LoVo (cell line): ENCODE results near the gene ARHGAP22.

ENCODE experiments used
- DNase-seq: peaks from one replicate; pipeline ENCODE4 v3.0.0-alpha.2; 2016; ENCODE audit warnings: low spot score

The ARHGAP22 gene

DNA sequence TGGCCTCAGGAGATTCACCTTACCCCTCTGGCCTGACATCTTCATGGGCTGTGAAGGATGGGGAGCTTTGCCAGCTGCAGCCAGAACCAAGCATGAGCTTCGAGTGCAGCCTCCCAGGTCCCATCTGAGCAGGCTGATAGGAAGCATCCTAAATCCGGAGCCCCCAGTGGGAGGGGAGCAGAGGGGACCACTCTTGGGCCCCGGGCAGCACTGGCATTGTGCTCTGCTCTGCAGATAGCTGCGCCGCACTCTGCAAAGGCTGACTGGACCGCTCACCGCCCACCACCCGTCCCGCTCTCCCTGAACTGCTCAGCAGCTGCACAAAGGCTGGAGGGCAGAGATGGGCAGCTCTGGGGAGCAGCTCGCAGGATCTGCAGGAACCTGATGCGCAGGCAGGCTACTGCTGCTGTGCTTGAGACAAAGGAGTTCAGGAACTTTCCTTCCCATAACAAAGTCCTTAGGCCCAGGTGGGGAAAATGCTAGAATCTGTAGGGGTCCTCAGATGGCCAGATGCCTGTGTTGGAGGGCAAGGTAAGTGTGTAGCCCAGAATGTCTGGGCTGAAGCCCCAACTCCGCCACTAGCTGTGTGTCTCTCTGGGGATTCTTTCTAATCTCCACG lies 51.8 kb downstream of the ARHGAP22 start:
- DNase-seq, result no peak

DNA sequence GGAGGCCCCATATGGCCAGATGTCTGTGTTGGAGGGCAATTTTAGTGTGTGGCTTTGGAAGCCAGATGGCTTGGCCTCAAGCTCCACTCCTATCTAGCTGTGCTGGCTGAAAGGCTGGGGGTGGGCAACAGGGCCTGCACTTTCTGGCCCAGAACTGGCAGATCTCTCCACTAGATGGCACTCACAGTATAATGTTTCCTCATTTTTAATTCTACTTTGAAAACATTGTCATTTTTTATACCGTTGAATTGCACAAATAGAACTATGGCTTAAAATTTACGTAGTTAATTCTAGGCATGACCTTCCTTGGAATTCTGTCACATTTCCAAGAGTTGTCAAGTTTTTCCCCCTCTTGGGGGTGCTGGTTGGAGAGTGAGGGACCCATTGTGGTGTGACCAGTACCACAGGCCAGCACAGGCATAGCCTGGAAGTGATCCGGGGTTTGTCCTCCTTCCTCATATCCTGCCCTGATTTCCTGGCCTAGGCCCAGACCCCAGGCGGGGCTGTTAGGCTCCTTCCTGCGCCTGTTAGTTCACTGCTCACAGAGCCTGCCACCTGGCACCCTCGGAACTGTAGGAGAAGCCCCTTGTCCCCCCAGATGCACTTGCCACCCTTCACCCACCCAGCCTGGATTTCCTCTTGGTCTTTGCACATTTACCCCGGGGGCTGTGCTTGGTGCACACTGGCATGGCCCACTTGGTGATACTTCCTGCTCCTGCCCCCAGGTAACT lies 52.8 kb downstream of the ARHGAP22 start:
- peak; percentile 22 for DNase-seq

DNA sequence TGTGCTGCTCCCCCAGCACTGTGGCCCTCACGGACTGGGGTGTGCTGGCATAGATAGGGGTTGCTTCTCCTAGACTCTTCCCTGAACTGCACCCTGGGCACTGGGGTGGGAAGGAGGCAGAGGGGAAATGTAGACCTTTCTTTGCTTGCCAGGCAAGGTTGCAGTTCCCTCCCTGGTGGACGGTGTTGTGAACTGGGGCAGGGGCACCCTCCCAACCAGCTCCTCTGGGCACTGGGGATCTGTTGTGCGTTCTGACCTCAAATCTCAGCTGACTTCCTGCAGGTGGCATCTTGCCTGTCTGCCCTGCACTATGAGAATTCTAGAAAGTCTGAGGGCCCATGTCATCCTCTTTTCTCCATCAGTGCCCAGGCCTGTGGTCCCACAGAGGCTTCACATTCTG lies 53.9 kb downstream of the ARHGAP22 start:
- DNase-seq, result no peak

DNA sequence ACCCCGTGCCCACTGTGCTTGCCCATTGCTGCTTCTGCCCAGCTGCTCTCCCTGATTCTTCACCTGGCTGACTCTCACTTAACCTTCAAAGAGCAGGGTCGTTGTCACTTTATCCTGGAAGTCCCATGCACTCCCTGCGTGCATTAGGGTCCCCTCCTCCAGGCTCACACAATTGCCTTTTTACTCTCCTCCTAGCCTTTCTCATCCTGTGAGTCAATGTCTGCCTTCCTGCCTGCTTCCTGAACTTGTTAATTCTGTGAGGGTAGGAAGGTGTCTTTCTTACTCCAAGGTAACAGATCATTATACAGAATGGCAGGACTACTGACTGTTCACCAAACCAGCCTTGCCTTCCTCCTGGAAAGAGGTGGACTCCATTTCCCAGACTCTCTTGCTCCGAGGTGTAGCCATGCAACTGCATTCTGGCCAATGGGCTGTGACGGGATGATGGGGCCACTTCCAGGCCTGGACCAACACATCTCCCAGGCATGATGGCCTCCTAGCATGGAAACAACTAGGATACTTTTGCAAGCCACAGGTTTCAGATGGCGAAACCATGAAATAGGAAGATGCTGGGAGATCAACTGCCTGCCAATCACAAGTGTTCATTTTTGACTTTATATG lies 54.7 kb downstream of the ARHGAP22 start:
- DNase-seq, result no peak

DNA sequence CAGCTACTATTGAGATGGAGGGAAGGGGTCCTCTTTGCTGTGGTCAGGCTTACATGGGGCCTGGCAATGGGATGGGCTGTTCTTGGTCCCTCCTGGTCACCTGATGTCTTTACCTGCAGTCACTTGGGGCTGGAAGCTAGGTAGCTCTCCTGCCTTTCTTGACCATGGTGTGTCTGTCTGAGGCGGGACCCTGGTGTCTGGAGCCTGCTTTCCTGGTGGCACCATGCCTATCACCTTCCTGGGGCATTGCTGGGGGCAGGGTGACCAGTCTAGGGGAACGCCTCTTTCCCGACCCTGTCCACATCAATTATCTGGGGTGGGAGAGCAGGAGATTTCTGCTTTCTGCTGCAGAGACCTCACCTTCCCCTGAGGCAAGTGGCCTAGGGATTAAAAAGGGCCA lies 55.6 kb downstream of the ARHGAP22 start:
- no peak for DNase-seq

DNA sequence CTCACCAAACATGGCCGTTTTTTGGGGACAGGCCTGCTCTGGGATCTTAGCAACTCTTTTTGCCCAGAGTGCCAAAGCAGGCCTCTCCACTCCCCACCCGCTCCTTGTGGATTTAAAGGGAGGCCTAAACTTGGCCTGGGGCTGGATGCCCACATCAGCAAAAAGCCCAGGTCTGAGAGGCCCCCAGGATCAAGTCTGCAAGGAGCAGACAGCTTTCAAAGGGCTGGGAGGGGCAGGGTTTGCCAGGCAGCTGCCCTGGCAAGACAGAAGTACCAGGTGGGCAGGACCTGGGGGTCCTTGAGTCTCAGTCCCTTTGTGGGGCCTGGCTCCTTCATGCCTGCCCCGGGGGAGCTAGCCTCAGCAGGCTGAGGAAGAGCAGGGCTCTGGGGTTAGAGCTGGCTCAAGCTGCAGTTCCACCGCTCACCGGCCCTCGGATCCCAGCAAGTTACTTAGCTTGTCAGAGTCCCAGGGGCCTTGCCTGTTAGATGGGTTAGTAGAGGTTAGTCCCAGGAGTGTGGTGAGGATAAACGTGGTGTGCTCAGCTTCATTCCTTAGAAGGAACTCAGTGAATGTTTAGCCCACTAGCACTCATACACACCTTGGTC lies 56.2 kb downstream of the ARHGAP22 start:
- DNase-seq, result no peak

DNA sequence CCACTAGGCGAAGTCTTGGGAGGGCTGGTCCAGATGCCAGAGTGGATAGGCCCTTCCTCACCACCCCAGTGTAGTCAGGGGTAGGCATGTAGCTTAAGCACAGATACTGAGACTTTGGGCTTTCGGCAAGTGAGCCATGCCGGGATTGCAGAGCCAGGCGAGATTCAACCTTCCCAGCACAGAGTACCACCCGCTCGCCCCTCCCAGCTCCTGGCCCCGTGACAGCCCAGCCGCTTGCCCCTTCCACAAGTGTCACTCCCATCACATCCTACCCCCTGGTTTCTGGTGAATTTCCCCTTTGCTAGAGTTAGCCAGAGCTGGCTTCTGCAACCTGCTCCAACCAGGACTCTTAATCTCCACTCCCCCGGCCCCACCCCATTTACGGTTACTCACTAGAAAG lies 56.9 kb downstream of the ARHGAP22 start:
- DNase-seq, result no peak

DNA sequence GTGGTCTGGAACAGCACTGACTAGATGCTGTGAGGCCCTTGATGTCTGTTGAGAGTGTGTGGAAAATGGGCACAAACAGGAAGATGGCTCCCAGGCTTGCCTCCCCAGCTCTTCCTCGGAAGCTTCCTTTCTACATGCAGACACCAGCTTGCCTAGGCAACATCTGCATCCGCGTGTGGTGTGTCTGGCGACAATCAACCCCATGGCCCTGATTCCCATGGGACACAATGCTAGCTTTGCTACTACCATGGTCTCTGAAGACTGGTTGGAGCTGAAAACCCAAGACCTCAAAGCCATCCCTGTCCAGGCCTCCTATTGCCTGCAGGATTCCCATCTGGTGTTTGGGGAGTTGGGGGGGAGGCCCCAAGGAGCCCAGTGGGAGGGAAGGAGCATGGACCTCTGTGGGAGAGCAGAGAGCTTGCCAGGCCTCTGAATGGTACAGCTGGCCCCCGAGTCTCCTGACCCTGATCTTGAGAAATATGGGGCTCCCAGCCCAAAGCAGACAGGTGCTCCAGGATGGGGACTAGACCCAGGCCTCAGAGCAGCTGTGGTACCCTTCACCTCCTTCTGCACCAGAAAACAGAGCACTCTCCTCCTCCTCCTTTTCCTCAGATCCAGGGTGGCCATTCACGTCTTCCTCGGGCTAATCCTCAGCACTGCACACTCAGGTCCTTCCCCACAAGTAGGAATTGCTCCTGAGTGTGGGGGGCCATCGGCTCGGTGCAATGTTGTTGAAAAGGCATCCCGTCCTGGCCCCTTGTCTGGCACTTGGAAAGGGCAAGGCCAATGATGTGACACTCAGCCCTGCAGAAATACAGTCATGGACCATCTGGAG lies 57.6 kb downstream of the ARHGAP22 start:
- no peak for DNase-seq

DNA sequence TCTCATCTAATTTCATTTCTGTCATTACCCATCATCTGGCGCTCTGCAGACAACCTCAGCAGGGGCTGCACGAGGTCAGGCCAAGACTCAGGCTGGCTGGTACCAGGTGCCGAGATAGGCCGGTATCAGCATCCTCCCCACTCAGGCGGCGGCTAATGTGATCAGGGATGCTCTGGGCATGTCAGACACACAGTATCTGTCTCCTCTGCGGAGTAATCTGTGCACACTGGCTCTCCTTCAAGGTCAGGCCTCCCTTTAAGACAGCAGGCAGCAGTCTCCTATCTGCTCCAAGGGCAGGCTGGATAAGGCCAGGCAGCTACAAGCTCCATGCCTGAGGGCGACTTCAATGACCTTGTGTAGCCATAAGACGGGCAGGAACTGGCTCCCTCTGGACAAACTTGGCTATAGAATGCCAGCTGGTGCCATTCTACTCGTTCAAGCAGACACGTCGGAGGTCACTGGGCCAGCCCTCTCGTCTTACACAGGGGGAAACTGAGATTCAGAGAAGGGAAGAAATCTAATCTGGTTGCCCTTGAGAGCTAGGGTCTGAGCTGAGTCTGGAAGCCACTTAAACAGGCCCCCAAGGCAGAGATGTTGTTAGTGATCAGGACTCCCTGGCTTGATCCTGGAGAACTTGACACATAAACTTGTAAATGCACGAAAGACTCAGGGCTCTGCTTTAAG lies 59.3 kb downstream of the ARHGAP22 start:
- no peak for DNase-seq

DNA sequence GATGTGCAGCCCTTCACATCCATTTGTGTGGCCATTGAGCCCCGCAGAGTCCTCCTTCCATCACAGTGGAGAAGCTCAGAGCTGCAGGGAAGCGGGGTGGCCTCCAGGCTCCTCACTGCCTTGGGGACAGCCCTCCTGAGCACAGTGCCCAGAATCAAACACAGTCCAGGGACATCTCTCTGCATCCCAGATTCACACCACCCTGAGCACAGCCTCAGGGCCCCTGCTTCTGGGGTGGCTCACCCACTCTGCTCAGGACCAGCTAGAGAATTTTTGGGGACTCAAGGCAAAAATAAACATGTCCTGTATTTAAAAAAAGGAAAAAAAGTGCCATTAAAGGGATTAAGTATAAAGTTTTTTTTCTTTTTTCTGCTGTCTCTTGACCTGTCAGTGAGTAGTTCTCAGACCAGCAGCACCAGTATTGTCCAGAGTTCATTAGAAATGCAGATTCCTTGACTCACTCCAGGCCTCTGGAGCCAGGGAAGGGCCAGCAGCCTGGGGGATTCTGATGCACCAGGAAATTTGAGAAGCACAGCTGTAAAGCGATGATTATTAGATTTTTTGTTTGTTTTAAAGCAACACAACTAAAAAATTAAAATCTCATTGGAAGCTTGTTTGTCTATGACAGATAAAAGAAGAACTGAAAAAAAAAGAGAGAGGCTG lies 61.6 kb downstream of the ARHGAP22 start:
- DNase-seq, result no peak

DNA sequence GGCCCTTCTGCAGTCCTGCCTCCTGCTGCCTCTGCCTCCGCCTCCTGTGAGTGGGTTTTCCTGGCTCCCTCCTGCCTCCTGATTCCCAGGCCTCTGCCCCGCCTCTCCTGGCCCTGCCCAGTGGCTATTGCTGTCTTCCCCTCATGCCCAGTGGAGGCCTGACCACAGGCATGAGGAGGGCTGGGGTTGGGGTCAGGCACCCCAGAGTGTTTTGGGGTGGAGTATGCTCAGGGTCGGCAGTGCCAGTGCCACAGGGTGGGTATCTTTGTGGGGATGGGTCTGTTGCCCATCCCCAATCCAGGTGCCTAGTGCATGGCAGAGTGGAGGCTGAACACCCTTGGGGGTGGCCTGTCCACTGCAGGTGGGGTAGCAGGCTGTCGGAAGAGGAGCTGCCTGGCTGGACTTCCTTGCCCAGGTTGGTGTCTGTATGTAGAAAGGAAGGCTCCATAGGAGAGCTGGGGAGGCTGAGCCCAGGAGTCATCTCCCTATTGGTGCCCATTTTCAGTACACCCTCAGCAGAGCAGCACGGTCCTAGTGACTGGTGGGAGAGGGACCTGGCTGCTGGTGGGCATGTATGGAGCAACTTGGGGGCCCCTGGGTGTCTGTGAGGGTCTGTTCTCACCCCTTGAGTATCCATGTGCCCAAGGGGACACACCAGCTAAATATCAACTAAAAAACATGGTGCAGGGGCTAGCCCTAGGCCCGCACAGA lies 62.2 kb downstream of the ARHGAP22 start:
- no peak for DNase-seq

DNA sequence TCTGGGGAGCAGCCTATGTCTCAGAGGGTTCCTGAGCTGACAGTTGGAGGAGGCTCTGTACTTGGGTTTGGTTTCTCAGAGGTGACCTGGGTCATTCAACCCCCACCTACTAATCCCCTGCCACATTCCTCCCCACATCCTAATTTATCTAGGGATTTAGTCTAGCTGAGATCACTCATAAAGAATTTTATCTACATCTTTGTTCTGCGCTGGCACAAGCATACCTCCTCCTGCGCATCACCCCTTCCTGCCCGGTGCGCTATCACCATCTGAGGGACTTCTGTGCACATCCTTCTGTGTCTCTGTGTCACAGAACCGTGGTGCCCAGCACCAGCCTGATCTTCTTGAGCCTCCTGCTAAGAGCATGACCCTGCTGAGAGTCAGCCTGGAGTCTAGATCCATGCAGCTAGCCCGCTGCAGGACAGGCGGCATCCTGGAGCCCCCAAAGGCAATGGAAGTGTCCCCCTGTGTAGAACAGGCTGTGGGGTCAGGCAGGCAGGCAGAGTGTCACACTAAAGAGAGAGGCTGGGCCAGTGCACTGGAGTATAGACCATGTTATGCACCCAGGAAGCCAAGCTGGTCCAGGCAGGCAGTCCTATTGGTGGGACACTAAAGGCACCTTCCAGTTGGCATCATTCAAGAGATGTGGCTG lies 63.6 kb downstream of the ARHGAP22 start:
- DNase-seq, result no peak

DNA sequence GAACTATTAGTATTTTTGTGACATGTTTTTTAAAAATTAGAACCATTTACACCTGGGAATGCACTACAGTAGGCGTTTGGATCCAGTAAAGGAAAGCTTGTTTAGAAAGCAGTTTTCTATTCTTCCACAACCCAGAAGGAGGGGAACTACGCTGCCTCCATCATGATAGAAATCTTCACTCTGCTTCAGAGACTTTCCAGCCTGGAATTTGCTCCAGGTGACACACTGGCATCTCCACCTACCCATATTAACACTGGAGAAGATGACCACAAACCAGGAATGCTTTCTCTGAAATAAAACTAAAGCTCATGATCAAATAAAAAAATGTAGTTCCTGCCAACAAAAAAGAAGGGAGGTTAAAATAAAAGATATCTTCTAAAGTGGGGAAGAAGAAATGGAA lies 66.3 kb downstream of the ARHGAP22 start:
- DNase-seq, result no peak

DNA sequence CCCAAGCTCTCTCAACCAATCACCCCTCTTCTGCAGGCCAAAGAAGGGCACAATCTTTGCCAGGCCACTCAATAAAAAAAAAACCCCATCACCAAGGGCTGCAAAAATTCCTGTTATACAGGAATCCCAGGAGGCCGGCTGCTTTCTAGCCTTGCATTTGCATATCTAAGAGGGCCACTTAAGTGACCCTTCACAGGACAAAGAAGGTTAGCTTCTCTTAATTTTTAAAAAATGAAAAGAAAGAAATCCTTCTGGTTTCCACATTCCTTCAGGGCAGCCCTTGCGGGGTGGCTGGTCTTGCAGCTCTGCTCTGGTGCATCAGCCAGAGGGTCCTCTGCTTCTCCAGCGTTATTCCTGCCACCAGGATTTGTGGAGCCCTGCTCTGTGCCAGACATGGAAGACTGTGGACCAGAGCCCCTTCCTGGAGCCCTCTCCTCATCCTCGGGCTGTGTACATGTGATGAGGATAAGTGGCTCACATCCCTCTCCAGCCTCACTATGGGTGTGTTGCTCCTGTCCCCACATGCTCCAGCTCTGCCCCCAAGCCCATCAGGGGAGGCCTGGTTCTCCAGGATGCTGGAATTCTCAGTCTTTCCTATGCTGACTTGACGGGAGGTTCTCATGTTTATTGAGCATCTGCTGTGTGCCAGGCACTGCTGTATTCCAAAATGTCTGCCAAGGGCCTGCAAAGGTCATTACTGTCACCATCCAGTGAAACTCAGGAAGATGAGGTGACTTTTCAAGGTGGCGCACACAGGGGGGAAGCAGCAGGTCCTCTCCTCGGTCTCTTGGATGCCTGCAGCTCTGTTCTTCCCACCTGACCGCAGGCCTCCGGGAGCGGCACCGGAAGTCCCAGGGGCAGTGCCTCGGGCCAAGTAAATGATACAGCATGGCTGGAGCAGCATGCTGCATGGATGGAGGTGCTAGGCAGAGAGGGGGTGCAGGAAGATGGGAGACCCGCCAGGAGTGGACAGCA lies 67.7 kb downstream of the ARHGAP22 start:
- no peak for DNase-seq

DNA sequence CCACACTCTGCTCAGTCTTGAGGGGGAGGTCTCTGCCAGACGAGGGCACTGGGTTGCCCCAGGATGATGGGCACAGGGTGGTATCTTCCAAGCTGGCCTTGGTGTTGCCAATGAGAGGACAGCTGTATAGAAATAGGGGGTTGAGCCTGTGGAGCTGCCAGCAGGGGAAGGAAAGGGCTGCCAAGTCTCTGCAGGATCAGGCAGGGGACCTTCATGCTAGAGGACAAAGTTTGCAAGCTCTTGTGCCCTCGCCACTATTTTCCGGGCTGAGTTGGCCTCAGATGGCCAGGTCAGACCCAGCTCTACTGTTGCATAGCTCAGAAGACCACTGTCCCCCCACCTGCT lies 68.7 kb downstream of the ARHGAP22 start:
- no peak for DNase-seq

DNA sequence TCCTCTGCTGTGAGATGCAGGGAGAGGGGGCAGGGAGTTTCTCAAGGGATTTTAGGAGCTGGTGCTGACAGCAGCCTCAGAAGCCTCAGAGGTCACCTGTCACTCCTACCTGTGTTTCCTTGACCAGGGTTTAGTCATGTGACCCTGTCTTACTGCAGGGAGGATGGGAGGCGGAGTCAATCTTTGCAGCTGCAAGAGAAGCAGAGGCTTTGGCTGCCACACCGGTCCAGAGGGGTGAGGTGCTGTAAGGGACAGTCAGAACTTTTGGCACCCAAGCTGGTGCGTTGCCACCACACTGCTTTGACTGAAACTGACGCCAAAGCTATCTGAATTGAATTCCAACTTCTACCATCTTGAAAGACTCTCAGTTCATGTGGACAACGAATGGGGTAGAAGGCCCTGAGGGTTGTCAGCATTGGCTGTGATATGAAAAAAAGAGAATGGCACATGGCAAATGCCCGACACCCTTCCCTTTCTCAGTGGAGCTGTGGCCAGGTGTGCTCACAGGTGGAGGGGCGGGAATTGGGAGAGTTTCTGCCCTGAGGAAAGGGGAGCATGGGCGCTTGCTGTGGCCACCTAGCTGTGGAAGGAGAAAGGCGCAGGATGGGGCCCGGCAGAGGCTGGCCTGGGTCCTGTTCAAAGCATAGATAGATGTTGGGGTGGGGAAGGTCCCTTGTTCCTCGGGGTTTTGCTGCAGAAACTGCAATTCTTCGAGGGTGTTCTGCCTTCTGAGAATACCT lies 69.3 kb downstream of the ARHGAP22 start:
- no peak for DNase-seq

DNA sequence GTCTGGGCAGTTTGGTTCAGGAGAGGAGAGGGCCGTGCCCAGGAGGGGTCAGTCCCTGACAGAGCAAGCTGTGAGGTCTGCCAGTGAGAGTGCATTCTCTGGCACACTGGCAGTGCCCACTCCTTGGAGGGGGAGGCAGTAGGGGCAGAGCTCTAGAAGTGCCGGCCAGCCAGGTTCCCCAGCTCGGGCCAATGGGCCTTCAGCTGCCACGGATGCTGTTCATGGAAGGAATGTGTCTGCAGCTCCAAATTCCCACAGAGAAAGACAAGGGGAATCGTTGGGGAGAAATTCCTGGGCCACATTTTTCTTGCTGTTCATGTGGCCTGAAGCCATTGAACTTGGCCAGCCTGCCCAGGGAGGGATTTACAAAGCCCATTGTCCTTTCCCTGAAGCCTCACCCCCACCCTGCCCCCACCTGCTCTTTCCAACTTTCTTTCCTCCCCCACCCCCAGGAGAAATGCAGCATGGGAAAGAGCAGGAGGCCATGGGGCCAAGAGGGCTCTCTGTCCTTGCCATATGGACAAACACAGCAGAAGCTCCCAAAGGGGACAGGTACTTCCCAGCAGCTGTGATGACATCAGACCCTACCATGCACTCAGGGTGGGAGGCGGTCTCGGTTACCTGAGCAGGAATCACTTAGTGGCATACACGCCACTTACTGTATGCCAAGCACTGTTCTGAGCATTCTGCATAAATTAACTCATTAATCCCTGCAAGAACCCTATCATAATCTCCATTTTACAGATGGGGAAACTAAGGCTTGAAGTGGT lies 70.7 kb downstream of the ARHGAP22 start:
- DNase-seq, result no peak
